BE2C (cell line): Measurements from ENCODE around the gene MBNL1.

ENCODE experiments used
- DNase-seq: peaks from one replicate; pipeline ENCODE4 v3.0.0-alpha.2; 2020
- H3K27me3 ChIP-seq: fragments of 250-450 bp; sonication (Bioruptor Pico); 2 replicates; pipeline ENCODE4 v1.5.1; 2020; ENCODE audit warnings: mild to moderate bottlenecking
- H3K36me3 ChIP-seq: fragments of 250-450 bp; sonication (Bioruptor Pico); 2 replicates; pipeline ENCODE4 v1.5.1; 2020; ENCODE audit warnings: mild to moderate bottlenecking
- H3K4me1 ChIP-seq: fragments of 250-450 bp; sonication (Bioruptor Pico); 2 replicates; pipeline ENCODE4 v1.5.1; 2020
- H3K4me3 ChIP-seq: 2 replicates; pipeline ENCODE4 v1.5.1; 2011; ENCODE audit warnings: low read depth, low read length
- H3K9me3 ChIP-seq: fragments of 250-450 bp; sonication (Bioruptor Pico); 2 replicates; pipeline ENCODE4 v1.5.1; 2020
- CTCF ChIP-seq: IDR thresholded peaks from 2 replicates; pipeline ENCODE4 v1.5.1; 2012; ENCODE audit warnings: mild to moderate bottlenecking, low read depth, low read length

The MBNL1 gene

GRCh38 chr3:152375546-152375945 is 106.8 kb downstream of the MBNL1 start:
- Histone ChIP-seq H3K4me3 (no peak overlapping the region), H3K4me1 (peaks cover 7% of the 10 kb centered on the region; the same call in 1 of the 2 replicates), H3K27me3 (no peaks in the 10 kb centered on the region), H3K36me3 (no peaks in the 10 kb centered on the region), H3K9me3 (no peaks in the 10 kb centered on the region)
- no peak for DNase-seq
- TF ChIP-seq CTCF: no peak

- no peak overlapping the region for H3K4me3 ChIP-seq
- no peaks in the 10 kb centered on the region for H3K27me3 ChIP-seq
- H3K4me1 ChIP-seq: peaks cover 7% of the 10 kb centered on the region; the same call in 1 of the 2 replicates
- no peaks in the 10 kb centered on the region for H3K36me3 ChIP-seq
- TF ChIP-seq CTCF: no peak
- DNase-seq: no peak
- no peaks in the 10 kb centered on the region for H3K9me3 ChIP-seq
Measured at GRCh38 chr3:152376351-152377183, 107.8 kb downstream of the MBNL1 start.

- TF ChIP-seq CTCF: no peak
- Histone ChIP-seq H3K27me3 (no peaks in the 10 kb centered on the region), H3K9me3 (no peaks in the 10 kb centered on the region), H3K4me1 (peaks cover 7% of the 10 kb centered on the region; the same call in 1 of the 2 replicates), H3K36me3 (no peaks in the 10 kb centered on the region), H3K4me3 (no peak overlapping the region)
- no peak for DNase-seq
Measured at GRCh38 chr3:152377184-152377570, 108.4 kb downstream of the MBNL1 start.

- Histone ChIP-seq H3K36me3 (no peaks in the 10 kb centered on the region), H3K4me3 (no peak overlapping the region), H3K4me1 (peaks cover 7% of the 10 kb centered on the region; the same call in 1 of the 2 replicates), H3K9me3 (no peaks in the 10 kb centered on the region), H3K27me3 (no peaks in the 10 kb centered on the region)
- DNase-seq: no peak
- TF ChIP-seq CTCF: no peak
Measured at GRCh38 chr3:152379415-152380042, 110.8 kb downstream of the MBNL1 start.

GRCh38 chr3:152380043-152380442 is 111.3 kb downstream of the MBNL1 start:
- DNase-seq: no peak
- no peaks in the 10 kb centered on the region for H3K36me3 ChIP-seq
- peaks cover 7% of the 10 kb centered on the region; the same call in 1 of the 2 replicates for H3K4me1 ChIP-seq

More at GRCh38 chr3:152380043-152380442, 111.3 kb downstream of the MBNL1 start:
- no peaks in the 10 kb centered on the region for H3K9me3 ChIP-seq
- no peaks in the 10 kb centered on the region for H3K27me3 ChIP-seq
- TF ChIP-seq CTCF: no peak
- no peak overlapping the region for H3K4me3 ChIP-seq
